Progenitor cell of endocrine pancreas (in vitro differentiated cells): ENCODE data around the gene DYNLT3. TPM values are rescaled to one million over a fixed set of nuclear protein-coding genes. Genes with fewer than 3 reads are reported as not detected.

Experiments
- DNase-seq: peaks from one replicate; pipeline ENCODE4 v3.0.0; 2021; ENCODE audit warnings: low spot score; ENCODE audit not compliant: unreplicated experiment
- H3K27ac Mint-ChIP-seq: 2 replicates; pipeline ENCODE4 v1.8.0; 2021; ENCODE audit warnings: mild to moderate bottlenecking, moderate library complexity, mixed read lengths
- H3K27me3 Mint-ChIP-seq: 2 replicates; pipeline ENCODE4 v1.8.0; 2021; ENCODE audit warnings: mixed read lengths
- H3K36me3 Mint-ChIP-seq: 2 replicates; pipeline ENCODE4 v1.8.0; 2022; ENCODE audit warnings: mixed read lengths; ENCODE audit not compliant: insufficient read depth
- H3K4me1 Mint-ChIP-seq: 2 replicates; pipeline ENCODE4 v1.8.0; 2021; ENCODE audit warnings: low read depth, mixed read lengths
- H3K4me3 Mint-ChIP-seq: 2 replicates; pipeline ENCODE4 v1.8.0; 2021; ENCODE audit warnings: low read depth, mild to moderate bottlenecking, moderate library complexity, mixed read lengths
- H3K9me3 Mint-ChIP-seq: 2 replicates; pipeline ENCODE4 v1.8.0; 2021; ENCODE audit warnings: low read depth, mixed read lengths
- CTCF ChIP-seq: fragments of 200-600 bp; sonication (generic); IDR thresholded peaks from one replicate; pipeline ENCODE4 v1.5.0; 2021; ENCODE audit warnings: antibody characterized with exemption, mild to moderate bottlenecking; ENCODE audit not compliant: unreplicated experiment
- total RNA-seq: library from RNA; stranded (reverse); gene quantifications from 2 replicates; pipeline ENCODE4 v1.2.1, GENCODE V29; 2021

DYNLT3 gene
- total RNA-seq, 1 donor from 2014 or later = 26.9 TPM

DNA sequence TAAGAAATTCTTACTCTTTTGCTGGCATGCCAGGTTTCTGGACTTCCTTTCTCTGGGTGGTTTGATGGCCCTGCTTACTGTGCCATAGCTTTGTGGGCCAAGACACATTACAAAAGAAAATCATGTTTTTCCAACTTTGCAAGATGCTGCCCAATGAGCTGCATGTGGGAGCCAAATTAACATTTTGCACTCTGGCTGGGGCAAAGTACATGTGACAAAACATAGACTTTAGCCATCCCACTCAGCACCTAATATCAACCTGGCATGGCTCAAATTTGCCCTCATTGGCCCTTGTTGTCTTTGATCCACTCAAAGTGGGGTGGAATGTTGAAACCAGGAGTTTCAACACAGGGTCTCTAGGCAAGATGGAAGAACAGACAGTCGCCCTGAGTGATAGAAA, 40.0 kb upstream of the DYNLT3 start:
- H3K4me1 Mint-ChIP-seq = peaks cover 5% of the 10 kb centered on the region
- DNase-seq = no peak
- no peak for TF ChIP-seq CTCF
- H3K9me3 Mint-ChIP-seq = peaks cover 32% of the 10 kb centered on the region
- H3K27ac Mint-ChIP-seq = no peak overlapping the region
- H3K27me3 Mint-ChIP-seq = no peaks in the 10 kb centered on the region
- peaks cover 2% of the 10 kb centered on the region for H3K36me3 Mint-ChIP-seq
- H3K4me3 Mint-ChIP-seq = no peak overlapping the region

DNA sequence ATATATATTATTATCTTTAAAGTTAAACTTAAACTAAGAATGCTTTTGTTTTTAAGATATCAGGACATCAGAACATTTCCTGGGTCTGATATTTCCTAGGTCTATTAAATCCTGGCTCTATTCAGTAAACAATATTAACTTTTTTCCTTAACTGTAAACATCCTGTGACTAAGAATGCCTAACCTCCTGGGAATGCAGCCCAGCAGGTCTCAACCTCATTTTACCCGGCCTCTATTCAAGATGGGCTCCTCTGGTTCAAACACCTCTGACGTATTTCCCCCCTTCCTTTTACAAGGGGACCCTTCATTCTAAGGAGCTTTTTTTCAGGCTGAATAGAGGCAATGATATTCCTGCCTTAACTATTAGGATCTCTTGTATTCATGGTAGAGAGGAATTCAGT, 35.8 kb upstream of the DYNLT3 start:
- no peak for DNase-seq
- Mint-ChIP-seq H3K4me1 (peaks cover 1% of the 10 kb centered on the region), H3K4me3 (no peak overlapping the region), H3K27me3 (no peaks in the 10 kb centered on the region), H3K9me3 (peaks cover 35% of the 10 kb centered on the region), H3K36me3 (peaks cover 4% of the 10 kb centered on the region), H3K27ac (peak overlapping the region; percentile 45)
- no peak for TF ChIP-seq CTCF

GRCh38 chrX:37879692-37880091, 32.3 kb upstream of the DYNLT3 start:
- Mint-ChIP-seq H3K4me1 (no peaks in the 10 kb centered on the region), H3K9me3 (peaks cover 26% of the 10 kb centered on the region), H3K4me3 (no peak overlapping the region), H3K27me3 (no peaks in the 10 kb centered on the region), H3K27ac (no peak overlapping the region), H3K36me3 (peaks cover 2% of the 10 kb centered on the region)
- TF ChIP-seq CTCF = no peak
- DNase-seq = no peak

DNA sequence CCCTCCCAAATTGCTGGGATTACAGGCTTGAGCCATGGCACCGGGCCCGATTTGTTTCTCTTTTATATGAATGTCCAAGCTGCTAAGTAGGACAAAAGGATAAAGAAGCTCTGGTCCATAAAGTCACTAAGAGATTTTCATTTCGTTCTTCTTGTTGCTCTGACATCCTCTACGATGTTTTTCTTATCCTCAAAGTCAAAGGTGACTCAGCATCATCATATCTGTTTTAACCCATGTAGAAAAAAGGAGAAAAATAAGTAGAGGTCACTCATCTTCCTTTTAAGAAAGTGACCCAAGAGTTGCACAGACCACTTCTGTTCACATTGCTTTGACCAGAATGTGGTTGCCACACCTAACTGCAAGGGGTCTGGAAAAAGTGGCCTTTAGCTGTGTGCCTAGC, 29.3 kb upstream of the DYNLT3 start:
- no peak for DNase-seq
- Mint-ChIP-seq H3K27me3 (no peaks in the 10 kb centered on the region), H3K4me1 (peaks cover 2% of the 10 kb centered on the region), H3K36me3 (no peaks in the 10 kb centered on the region), H3K9me3 (peaks cover 16% of the 10 kb centered on the region), H3K27ac (no peak overlapping the region), H3K4me3 (no peak overlapping the region)
- no peak for TF ChIP-seq CTCF

DNA sequence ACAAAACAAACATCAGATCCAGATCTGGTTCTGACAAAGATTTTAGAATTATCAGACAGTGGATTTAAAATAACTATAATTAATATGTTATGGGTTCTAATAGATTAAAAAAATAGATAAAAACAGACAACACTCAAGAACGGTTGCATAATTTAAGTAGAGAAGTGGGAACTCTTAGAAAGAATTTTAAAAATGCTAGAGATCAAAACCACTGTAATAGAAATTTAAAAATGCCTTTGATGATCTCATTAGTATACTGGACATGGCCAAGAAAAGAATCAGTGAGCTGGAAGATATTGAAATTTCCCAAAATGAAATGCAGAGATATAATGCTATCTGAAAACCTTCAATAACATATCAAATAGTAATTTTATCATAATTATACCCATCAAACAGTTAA, 28.3 kb upstream of the DYNLT3 start:
- H3K36me3 Mint-ChIP-seq = no peaks in the 10 kb centered on the region
- H3K4me3 Mint-ChIP-seq = no peak overlapping the region
- DNase-seq = no peak
- peaks cover 18% of the 10 kb centered on the region for H3K9me3 Mint-ChIP-seq
- TF ChIP-seq CTCF = no peak
- no peak overlapping the region for H3K27ac Mint-ChIP-seq
- peaks cover 2% of the 10 kb centered on the region for H3K4me1 Mint-ChIP-seq
- no peaks in the 10 kb centered on the region for H3K27me3 Mint-ChIP-seq

DNA sequence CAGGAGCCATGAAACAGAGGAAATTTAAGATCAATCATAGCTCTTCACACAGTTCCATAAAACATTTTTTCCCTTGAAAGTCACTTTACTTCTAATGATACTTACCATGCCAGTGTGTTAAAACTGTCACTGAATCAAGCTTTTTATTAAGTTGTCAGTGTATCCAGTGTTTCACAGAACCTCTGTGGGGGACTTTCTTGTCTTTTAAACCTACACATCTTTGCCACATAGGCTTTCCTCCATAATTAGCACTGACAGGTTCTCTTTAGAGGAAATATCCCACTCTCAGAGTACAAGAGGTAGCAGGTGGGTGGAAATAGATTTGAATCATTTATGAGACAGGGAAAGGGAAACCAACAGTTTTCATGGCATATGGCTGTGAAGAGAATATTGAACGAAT, 25.8 kb upstream of the DYNLT3 start:
- no peak overlapping the region for H3K4me3 Mint-ChIP-seq
- H3K4me1 Mint-ChIP-seq = peaks cover 2% of the 10 kb centered on the region
- no peak overlapping the region for H3K27ac Mint-ChIP-seq
- DNase-seq = no peak
- no peaks in the 10 kb centered on the region for H3K36me3 Mint-ChIP-seq
- TF ChIP-seq CTCF = no peak
- H3K27me3 Mint-ChIP-seq = no peaks in the 10 kb centered on the region
- peaks cover 21% of the 10 kb centered on the region for H3K9me3 Mint-ChIP-seq
